GM19099 (cell line): ENCODE measurements around the gene COA8.
A peak's percentile ranks its signal among the peaks of the same experiment; 100 is the strongest.

Source experiments
- POLR2A ChIP-seq: IDR thresholded peaks from 3 replicates; pipeline ENCODE4 v1.6.1; 2011; ENCODE audit warnings: low read depth; ENCODE audit not compliant: insufficient read length; ENCODE audit errors: extremely low read depth

Gene COA8

DNA sequence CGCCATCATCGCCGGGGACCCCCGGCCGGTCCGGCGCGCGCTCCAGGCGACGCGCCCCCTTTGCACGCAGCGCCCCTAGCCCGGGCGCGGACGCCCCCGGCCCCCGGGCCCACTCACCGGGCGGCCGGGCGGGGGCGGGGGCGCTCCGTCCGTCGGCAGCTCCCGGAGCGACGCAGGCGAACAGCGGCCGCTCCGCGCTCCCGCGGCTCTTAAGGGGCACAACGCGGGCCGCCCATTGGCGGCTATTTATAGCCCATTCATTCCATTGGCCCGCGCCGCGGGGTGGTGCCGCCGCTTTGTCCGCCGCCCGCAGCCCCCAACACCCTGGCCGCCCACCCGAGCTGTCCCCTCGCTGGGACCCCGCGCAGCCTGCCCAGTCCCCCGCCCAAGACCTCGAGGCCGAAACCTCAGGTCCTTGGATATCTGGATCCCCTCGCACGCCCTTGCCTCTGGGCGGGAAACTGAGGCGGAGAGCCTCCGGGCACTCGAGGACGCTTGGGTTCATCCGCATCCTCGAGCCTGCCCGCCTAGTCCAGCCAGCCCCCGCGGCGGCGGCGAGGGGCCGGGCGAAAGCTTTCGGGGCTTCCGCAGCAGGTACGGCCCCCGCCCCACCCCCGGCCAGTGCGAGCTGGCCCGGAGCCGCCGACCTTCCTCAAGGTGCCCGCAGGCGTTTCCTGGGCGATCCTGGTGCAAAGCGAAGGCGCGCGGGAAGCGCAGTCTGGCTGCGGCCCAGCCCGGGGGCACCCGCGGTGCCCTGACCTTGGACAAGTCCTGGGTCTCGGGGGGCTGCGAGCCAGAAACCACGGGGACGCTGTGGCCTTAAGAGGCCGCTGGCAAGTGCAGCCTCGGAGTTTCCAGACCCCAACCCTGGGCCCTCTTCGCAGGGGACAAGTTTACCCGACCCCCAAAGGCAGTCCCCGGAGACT, 39.8 kb upstream of the COA8 start, which contains the start of gene CKB:
CKB (minus strand) TSS at position 182 of the 926 bp plus-strand sequence. CDS start 337 bp downstream, outside the sequence.
- TF ChIP-seq POLR2A = no peak

DNA sequence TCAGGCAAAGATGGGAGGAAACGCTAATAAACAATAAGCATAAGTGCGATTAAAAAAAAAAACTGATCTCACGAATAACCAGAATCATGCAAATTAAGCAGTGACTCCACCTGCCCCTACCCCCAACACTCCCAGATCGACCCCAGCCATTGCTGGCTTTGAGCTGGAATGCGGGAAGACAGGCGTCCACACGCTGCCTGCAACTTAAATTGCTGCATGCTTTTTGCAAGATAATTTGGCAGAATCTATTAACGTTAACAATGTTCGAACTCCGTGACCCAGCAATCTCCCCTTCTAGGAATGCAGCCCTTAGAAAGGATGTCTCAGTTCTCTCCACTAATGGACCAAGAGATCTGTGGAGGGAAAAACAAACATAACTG, 39.2 kb upstream of the COA8 start:
- TF ChIP-seq POLR2A = no peak

- no peak for TF ChIP-seq POLR2A
Measured at GRCh38 chr14:103524002-103524935, 38.5 kb upstream of the COA8 start.

DNA sequence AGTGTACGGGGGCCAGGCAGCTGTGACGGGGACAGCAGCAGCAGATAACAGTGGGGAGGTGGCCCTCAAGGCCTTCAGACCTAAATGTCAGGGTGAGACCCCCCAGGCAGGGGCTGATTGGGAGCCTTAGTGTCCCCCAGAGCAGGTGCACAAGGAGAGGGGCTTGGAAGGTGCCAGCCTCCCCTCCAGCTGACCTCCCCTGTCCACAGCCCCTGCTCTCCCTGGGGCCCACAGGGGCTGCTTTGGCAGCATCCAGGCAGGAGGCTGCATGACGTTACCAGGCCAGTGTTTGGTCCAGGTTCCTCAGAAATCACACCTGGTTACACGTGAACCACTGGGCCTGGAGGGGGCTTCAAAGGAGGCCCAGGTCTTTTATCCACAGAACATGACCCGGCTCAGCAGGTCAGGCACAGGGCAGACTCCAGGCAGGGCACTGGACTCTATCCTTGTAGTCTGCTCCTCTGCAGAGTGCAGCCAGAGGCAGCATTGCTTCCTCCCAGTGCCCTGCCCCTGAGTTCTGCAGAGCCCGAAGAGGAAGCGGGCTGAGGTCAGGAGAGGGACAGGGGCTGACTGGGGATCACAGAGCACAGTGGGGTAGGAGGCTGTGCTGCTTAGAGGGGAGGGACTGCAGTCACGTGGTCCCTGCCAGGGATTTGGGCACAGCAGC, 36.4 kb upstream of the COA8 start:
- no peak for TF ChIP-seq POLR2A

- TF ChIP-seq POLR2A = no peak
Measured at GRCh38 chr14:103526914-103527248, 35.9 kb upstream of the COA8 start.

- peak; percentile 32 for TF ChIP-seq POLR2A
Measured at GRCh38 chr14:103527408-103528145, 35.2 kb upstream of the COA8 start.

GRCh38 chr14:103528146-103528586, 34.6 kb upstream of the COA8 start:
- no peak for TF ChIP-seq POLR2A

DNA sequence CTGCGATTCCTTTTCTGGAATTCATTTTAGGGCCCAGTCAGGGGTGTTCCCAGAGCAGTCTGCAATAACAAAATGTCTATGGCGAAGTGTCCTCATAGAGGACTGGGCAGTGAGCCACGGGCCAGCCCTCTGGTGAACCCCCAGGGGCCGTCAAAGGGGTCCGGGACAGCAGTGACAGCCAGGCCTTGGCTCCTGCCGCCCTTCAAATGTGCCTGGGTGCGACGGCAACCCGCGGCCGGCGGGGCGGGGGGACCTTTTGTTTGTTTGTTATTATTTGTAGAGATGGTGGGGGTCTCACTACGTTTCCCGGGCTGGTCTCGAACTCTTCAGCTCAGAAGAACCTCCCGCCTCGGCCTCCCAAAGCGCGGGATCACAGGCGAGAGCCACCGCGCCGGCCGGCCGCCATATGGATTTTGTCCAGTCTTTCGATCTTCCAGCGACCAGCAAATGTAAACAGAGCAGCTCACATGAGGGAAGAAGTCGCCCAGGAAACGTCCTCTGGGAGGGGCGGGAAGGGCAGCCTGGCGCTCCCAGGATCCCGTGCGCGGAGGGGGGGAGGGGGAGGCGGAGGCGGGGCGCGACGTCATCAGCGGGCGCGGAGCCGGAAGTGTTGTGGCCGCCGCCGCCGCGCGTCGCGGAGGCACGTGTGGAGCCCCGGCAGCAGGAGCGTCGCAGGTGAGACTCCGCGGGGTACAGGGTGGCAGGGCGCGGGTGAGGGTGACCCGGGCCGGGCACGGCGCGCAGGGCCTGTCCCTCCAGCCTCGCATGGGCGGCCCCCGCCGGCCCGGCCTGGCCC, 34.0 kb upstream of the COA8 start, which contains the start of gene TRMT61A:
TRMT61A (plus strand) TSS at position 610 of the 796 bp plus-strand sequence. CDS start 783 bp downstream, outside the sequence.
- peak; percentile 78 for TF ChIP-seq POLR2A

DNA sequence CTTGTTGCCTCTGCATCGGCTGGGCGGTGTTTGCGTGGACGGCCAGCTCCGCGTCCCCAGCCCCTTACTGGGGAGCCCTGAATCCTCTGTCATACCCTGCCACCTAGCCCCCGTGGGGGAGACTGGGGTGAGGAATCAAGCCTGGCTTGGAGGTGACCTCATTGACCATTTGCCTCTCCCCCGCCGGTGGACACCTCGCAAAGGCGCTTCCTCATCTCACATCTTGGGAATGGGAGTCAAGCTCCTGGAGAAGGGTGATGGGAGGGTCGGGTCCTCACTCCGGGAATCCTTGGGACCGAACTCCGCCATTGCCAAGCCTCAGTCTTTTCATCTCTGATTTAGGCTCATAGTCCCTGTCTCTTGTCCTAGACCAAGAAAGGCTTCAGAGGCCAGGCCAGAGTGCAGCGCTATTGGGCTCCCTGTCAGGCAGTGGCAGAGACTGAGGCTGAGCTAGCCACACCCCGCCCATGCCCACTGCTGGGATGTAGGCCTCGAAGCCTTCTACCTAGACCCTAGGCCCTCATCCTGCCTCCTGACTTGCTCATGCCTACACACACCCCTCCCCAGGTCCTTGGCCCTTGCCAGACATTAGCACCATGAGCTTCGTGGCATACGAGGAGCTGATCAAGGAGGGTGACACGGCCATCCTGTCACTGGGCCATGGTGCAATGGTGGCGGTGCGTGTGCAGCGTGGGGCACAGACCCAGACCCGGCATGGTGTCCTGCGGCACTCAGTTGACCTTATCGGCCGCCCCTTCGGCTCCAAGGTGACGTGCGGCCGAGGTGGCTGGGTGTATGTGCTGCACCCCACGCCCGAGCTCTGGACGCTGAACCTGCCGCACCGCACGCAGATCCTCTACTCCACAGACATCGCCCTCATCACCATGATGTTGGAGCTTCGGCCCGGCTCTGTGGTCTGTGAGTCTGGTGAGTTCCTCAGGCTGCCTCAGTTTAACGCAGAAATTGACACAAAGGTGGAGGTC, 33.1 kb upstream of the COA8 start:
- no peak for TF ChIP-seq POLR2A

DNA sequence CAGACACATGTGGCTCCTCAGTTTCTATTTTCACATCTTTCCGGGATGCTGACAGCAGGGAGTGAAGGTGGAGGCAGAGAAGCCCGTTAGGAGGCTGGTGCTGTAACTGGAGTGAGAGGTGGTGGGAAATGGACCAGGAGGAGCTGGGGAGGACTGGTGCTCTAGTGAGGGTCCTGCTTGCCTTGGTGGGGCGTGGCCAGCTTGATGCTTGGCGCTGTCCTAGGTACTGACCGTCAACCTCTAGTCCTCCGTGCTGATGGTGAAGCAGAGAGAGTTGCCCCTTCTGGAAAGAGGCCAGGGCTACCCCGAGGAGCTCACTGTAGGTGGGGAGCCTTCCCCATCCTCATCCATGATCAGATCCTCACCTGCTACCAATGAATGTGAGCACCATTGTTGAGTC, 32.4 kb upstream of the COA8 start:
- TF ChIP-seq POLR2A = no peak

- TF ChIP-seq POLR2A = no peak
Measured at GRCh38 chr14:103530831-103531230, 31.9 kb upstream of the COA8 start.
